ENCODE data around the gene STYXL1. TPM values are rescaled to one million over a fixed set of nuclear protein-coding genes. Genes with fewer than 3 reads are reported as not detected.
A peak's percentile ranks its signal among the peaks of the same experiment; 100 is the strongest.
"Not testable (repeated sequence)": the region's sequence is repeated elsewhere in the genome, so short reads cannot be mapped to it uniquely, and the experiment has no call there.

STYXL1 gene
- total RNA-seq, 4 donors from 2014 or later = 8.7 to 18.1 (median 12.5) TPM

- 93 to 98% methylated on average over 10 to 14 of the region's 24 CpGs for WGBS, 2 donors (ENCODE audit: low coverage in 1 of 2)
- H3K4me3 ChIP-seq = no peak overlapping the region
- peaks cover 0 to 83% of the 10 kb centered on the region in 2 donors for H3K36me3 ChIP-seq
- no peaks in the 10 kb centered on the region for H3K9me3 ChIP-seq
- no peak for ATAC-seq
- no peaks in the 10 kb centered on the region for H3K27me3 ChIP-seq
- H3K27ac ChIP-seq = no peak overlapping the region
- TF ChIP-seq EP300 (IDR thresholded peaks at IDR 0.05) (no peak), CTCF (IDR thresholded peaks at IDR 0.05) (no peak), POLR2A (IDR thresholded peaks at IDR 0.05) (no peak), POLR2AphosphoS5 (IDR thresholded peaks at IDR 0.05) (no peak)
- H3K4me1 ChIP-seq = peaks cover 0 to 25% (median 4%) of the 10 kb centered on the region in 3 donors
Measured at GRCh38 chr7:76064208-76064970, 16.6 kb upstream of the STYXL1 start.

- Histone ChIP-seq H3K4me1 (peaks cover 0 to 19% (median 0%) of the 10 kb centered on the region in 3 donors), H3K4me3 (no peak overlapping the region), H3K9me3 (no peaks in the 10 kb centered on the region), H3K27ac (no peak overlapping the region), H3K36me3 (peaks cover 0 to 92% of the 10 kb centered on the region in 2 donors), H3K27me3 (no peaks in the 10 kb centered on the region)
- WGBS, 2 donors (ENCODE audit: low coverage in 1 of 2) = no CpG with 5 or more reads among the region's 14 CpGs
- ATAC-seq = no peak
- TF ChIP-seq POLR2AphosphoS5 (IDR thresholded peaks at IDR 0.05) (no peak), EP300 (IDR thresholded peaks at IDR 0.05) (no peak), POLR2A (IDR thresholded peaks at IDR 0.05) (no peak), CTCF (IDR thresholded peaks at IDR 0.05) (no peak)
Measured at GRCh38 chr7:76063525-76063924, 15.7 kb upstream of the STYXL1 start.

GRCh38 chr7:76063114-76063513 lies 15.3 kb upstream of the STYXL1 start:
- no peak overlapping the region for H3K4me3 ChIP-seq

GRCh38 chr7:76062254-76062653 lies 14.5 kb upstream of the STYXL1 start:
- Histone ChIP-seq H3K27me3 (no peaks in the 10 kb centered on the region), H3K36me3 (peaks cover 0 to 100% of the 10 kb centered on the region in 2 donors), H3K4me3 (no peak overlapping the region), H3K4me1 (peaks cover 0 to 19% (median 0%) of the 10 kb centered on the region in 3 donors), H3K9me3 (no peaks in the 10 kb centered on the region), H3K27ac (no peak overlapping the region)
- no peak for ATAC-seq
- 94% methylated on average over 11 of the region's 15 CpGs; no CpG with 5 or more reads in 1 of the 2 donors for WGBS, 2 donors (ENCODE audit: low coverage in 1 of 2)
- TF ChIP-seq EP300 (IDR thresholded peaks at IDR 0.05) (no peak), POLR2AphosphoS5 (IDR thresholded peaks at IDR 0.05) (no peak), POLR2A (IDR thresholded peaks at IDR 0.05) (no peak), CTCF (IDR thresholded peaks at IDR 0.05) (no peak)

More at GRCh38 chr7:76063114-76063513, 15.3 kb upstream of the STYXL1 start:
- peaks cover 0 to 19% (median 0%) of the 10 kb centered on the region in 3 donors for H3K4me1 ChIP-seq
- 60% methylated on average over 1 of the region's 10 CpGs; no CpG with 5 or more reads in 1 of the 2 donors for WGBS, 2 donors (ENCODE audit: low coverage in 1 of 2)
- H3K36me3 ChIP-seq = peaks cover 0 to 96% of the 10 kb centered on the region in 2 donors
- TF ChIP-seq EP300 (IDR thresholded peaks at IDR 0.05) (no peak), CTCF (IDR thresholded peaks at IDR 0.05) (no peak), POLR2A (IDR thresholded peaks at IDR 0.05) (no peak), POLR2AphosphoS5 (IDR thresholded peaks at IDR 0.05) (no peak)
- no peak for ATAC-seq
- no peaks in the 10 kb centered on the region for H3K27me3 ChIP-seq
- no peak overlapping the region for H3K27ac ChIP-seq
- H3K9me3 ChIP-seq = no peaks in the 10 kb centered on the region

GRCh38 chr7:76060842-76061241 lies 13.0 kb upstream of the STYXL1 start:
- Histone ChIP-seq H3K27me3 (no peaks in the 10 kb centered on the region), H3K4me3 (no peak overlapping the region), H3K27ac (peak overlapping the region in 2 of 4 donors; percentile 6 to 10), H3K4me1 (peaks cover 0 to 19% (median 0%) of the 10 kb centered on the region in 3 donors), H3K36me3 (peaks cover 0 to 100% of the 10 kb centered on the region in 2 donors), H3K9me3 (no peaks in the 10 kb centered on the region)
- 40% methylated on average over 1 of the region's 6 CpGs; no CpG with 5 or more reads in 1 of the 2 donors for WGBS, 2 donors (ENCODE audit: low coverage in 1 of 2)
- no peak for ATAC-seq
- no peak for TF ChIP-seq POLR2A (IDR thresholded peaks at IDR 0.05)
- no peak for TF ChIP-seq POLR2AphosphoS5 (IDR thresholded peaks at IDR 0.05)
- TF ChIP-seq CTCF (IDR thresholded peaks at IDR 0.05) = no peak
- TF ChIP-seq EP300 (IDR thresholded peaks at IDR 0.05) = no peak

- not testable (repeated sequence) for H3K27me3 ChIP-seq, H3K9me3 ChIP-seq, H3K27ac ChIP-seq, ATAC-seq, H3K4me3 ChIP-seq
- H3K36me3 ChIP-seq = peaks cover 0 to 99% of the 10 kb centered on the region in 2 donors
- 90 to 93% methylated on average over 4 to 7 of the region's 7 CpGs for WGBS, 2 donors (ENCODE audit: low coverage in 1 of 2)
- peaks cover 0 to 29% (median 0%) of the 10 kb centered on the region in 3 donors for H3K4me1 ChIP-seq
Measured at GRCh38 chr7:76058745-76059144, 10.9 kb upstream of the STYXL1 start.
